Gastrocnemius medialis (tissue), 4 donors: ENCODE results near the gene COL23A1. TPM values are rescaled to one million over a fixed set of nuclear protein-coding genes. Genes with fewer than 3 reads are reported as not detected.

Experiments
- ATAC-seq, 2 donors: fragments of 150-250 bp; one replicate each; pipeline ENCODE4 v1.9.1; 2016
- DNase-seq, 2 donors: peaks; one replicate each; pipeline ENCODE4 v3.0.0-alpha.2; 2019
- H3K27ac ChIP-seq, 4 donors: fragments of 200-600 bp; sonication (generic); 1 replicate in 1 of 4; 2 replicates in 3 of 4; pipeline ENCODE4 v1.5.1; 2016 to 2018; ENCODE audit warnings: mild to moderate bottlenecking in 2 of 4, moderate library complexity in 1 of 4
- H3K27me3 ChIP-seq, 3 donors: fragments of 200-600 bp; sonication (generic) in 2 of 3; 1 replicate in 1 of 3; 2 replicates in 2 of 3; pipeline versions ENCODE4 v1.5.1 to v1.6.0; 2016 to 2019; ENCODE audit warnings: mild to moderate bottlenecking in 1 of 3, moderate library complexity in 1 of 3
- H3K36me3 ChIP-seq, 2 donors: fragments of 200-600 bp; sonication (generic) in 1 of 2; one replicate each; pipeline ENCODE4 v1.5.1; 2017 to 2018
- H3K4me1 ChIP-seq, 2 donors: fragments of 200-600 bp; sonication (generic) in 1 of 2; one replicate each; pipeline ENCODE4 v1.5.1; 2016 to 2017; ENCODE audit warnings: mild to moderate bottlenecking in 2 of 2
- H3K4me3 ChIP-seq, 4 donors: fragments of 200-600 bp; sonication (generic) in 3 of 4; 1 replicate in 1 of 4; 2 replicates in 3 of 4; pipeline ENCODE4 v1.5.1; 2016 to 2019; ENCODE audit warnings: mild to moderate bottlenecking in 2 of 4
- H3K9me3 ChIP-seq, 3 donors: fragments of 200-600 bp; sonication (generic) in 2 of 3; 1 replicate in 1 of 3; 2 replicates in 2 of 3; pipeline ENCODE4 v1.5.1; 2016 to 2019
- POLR2A ChIP-seq, 2 donors: fragments of 450-650 bp; IDR thresholded peaks; one replicate each; pipeline ENCODE4 v1.6.1; 2017; ENCODE audit warnings: antibody characterized with exemption in 2 of 2, mild to moderate bottlenecking in 2 of 2, moderate library complexity in 2 of 2
- in situ Hi-C, 4 donors: fragments of 200-750 bp; cut with MboI; loops; one replicate each; pipeline versions ENCODE4 v1.15.0 to v1.8.0; 2017; ENCODE audit warnings: low sequenced_read_pairs in 4 of 4
- intact Hi-C: fragments of 100-400 bp; cut with DNase I; formaldehyde crosslinking; loops from one replicate; pipeline ENCODE4 v1.15.1; 2023; ENCODE audit warnings: low total_unique reads
- total RNA-seq, 4 donors: library from RNA; depleted of rRNA; stranded (reverse); fragments of >200 nt; gene quantifications; one replicate each; pipeline versions ENCODE4 v1.1.0 to v1.2.3, GENCODE V29; 2016
- TF ChIP-seq, protein P1 (sequence below), 5 experiments: fragments of 450-650 bp in 3 of 5; fragments of 200-600 bp in 2 of 5; sonication (generic) in 2 of 5; IDR thresholded peaks in 4 of 5; conservative IDR thresholded peaks in 1 of 5; 1 replicate in 4 of 5; 2 replicates in 1 of 5; pipeline ENCODE4 v1.5.1; 2016 to 2019; ENCODE audit warnings: antibody characterized with exemption in 5 of 5, mild to moderate bottlenecking in 3 of 5, moderate library complexity in 3 of 5

COL23A1 gene
- total RNA-seq, 4 donors from 2014 or later = 0.62 to 1.1 (median 0.97) TPM; not detected in 1

DNA sequence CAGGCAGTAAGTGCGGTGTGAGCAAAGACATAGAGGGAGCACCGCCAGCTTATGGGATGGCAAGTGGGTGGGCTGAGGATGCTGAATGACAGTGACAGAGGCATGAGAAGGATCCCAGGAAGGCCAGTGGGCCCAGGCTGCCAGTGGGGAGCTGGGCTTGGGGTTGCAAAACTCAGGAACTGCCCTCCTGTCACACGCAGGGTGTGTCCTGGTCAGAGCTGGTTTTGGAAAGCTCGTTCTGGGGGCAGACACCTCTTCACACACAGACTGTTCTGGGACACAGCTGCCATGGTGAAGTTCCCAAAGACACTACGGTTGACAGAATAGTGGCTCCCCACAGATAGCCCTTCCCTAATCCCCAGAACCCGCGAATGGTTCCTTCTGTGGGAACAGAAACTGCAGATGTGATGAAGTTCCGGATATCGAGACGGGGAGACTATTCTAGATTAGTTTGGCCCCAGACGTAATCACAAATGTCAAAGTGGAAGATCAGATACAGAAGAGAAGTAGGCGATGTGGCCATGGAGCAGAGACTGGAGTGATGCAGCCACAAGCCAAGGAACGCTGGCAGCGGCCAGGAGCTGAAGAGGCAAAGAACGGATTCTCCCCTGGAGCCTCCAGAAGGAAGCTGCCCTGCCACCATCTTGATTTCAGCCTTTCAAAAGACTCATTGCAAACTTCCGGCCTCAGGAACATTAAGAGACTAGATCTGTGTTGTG lies 159.0 kb downstream of the COL23A1 start:
- no peaks in the 10 kb centered on the region for H3K27me3 ChIP-seq
- in situ Hi-C loops (no loop called here), intact Hi-C loops (loop anchor here (5.0 kb wide), 1 partner anchor 96 kb away; no protein-coding TSS in a partner anchor)
- H3K4me1 ChIP-seq = peaks cover 28 to 32% of the 10 kb centered on the region in 2 donors
- H3K27ac ChIP-seq = no peak overlapping the region
- H3K36me3 ChIP-seq = no peaks in the 10 kb centered on the region
- no peak for DNase-seq
- H3K4me3 ChIP-seq = no peak overlapping the region
- TF ChIP-seq POLR2A (IDR thresholded peaks at IDR 0.05) = no peak
- no peaks in the 10 kb centered on the region for H3K9me3 ChIP-seq
- ATAC-seq = no peak

DNA sequence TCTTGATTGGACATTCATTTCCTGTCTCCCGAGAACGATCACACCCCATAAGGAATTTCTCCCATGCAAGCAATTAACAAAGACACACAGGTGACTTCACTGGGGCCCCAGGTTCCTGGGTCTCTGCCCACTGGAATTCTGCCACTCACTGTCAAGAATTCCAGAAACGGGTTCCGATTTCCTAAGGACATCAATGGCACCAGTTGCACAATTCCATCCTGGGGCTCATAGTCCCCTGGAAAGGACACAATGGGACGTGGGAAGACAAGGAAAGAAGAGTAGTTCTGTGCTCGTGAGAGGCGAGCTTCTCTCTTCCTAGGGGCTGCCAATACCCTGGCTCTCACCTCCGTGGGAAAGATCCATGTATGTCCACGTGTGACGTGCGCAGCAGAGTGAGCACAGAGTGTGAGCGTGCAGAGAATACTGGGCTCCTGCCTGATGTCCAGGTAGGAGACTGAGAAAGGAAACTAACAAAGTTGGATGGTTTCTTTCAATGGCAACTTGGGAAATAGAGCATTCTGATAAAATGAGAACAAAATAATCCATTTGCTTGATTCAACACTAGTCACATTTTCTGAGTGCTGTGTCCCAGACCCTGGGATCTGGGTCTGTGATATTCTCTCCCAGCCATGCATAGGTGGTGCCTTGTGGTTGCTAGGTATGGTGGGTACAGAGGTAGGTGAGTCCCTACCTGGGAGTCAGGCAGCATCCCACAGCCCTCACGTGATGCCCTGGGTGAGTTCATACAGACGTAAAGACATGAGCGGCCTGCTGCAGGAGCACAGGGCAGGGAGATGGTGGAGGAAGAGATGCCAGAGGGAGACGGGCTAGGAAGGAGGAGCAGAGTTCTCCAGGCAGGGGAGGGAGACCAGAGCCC lies 159.8 kb downstream of the COL23A1 start:
- H3K27ac ChIP-seq = peak overlapping the region in 3 of 4 donors; percentile 91 to 98 (median 92)
- in situ Hi-C loops = no loop called here
- ATAC-seq = no peak
- H3K36me3 ChIP-seq = no peaks in the 10 kb centered on the region
- intact Hi-C loops = loop anchor here (5.0 kb wide), 1 partner anchor 97 kb away; no protein-coding TSS in a partner anchor
- no peak overlapping the region for H3K4me3 ChIP-seq
- TF ChIP-seq, protein P1, sequence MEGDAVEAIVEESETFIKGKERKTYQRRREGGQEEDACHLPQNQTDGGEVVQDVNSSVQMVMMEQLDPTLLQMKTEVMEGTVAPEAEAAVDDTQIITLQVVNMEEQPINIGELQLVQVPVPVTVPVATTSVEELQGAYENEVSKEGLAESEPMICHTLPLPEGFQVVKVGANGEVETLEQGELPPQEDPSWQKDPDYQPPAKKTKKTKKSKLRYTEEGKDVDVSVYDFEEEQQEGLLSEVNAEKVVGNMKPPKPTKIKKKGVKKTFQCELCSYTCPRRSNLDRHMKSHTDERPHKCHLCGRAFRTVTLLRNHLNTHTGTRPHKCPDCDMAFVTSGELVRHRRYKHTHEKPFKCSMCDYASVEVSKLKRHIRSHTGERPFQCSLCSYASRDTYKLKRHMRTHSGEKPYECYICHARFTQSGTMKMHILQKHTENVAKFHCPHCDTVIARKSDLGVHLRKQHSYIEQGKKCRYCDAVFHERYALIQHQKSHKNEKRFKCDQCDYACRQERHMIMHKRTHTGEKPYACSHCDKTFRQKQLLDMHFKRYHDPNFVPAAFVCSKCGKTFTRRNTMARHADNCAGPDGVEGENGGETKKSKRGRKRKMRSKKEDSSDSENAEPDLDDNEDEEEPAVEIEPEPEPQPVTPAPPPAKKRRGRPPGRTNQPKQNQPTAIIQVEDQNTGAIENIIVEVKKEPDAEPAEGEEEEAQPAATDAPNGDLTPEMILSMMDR (IDR thresholded peaks at IDR 0.05 in 4 of 5, conservative IDR thresholded peaks at IDR 0.05 in 1 of 5) = no peak
- TF ChIP-seq POLR2A (IDR thresholded peaks at IDR 0.05) = no peak
- H3K27me3 ChIP-seq = no peaks in the 10 kb centered on the region
- no peaks in the 10 kb centered on the region for H3K9me3 ChIP-seq
- H3K4me1 ChIP-seq = peaks cover 28 to 32% of the 10 kb centered on the region in 2 donors
- no peak for DNase-seq

DNA sequence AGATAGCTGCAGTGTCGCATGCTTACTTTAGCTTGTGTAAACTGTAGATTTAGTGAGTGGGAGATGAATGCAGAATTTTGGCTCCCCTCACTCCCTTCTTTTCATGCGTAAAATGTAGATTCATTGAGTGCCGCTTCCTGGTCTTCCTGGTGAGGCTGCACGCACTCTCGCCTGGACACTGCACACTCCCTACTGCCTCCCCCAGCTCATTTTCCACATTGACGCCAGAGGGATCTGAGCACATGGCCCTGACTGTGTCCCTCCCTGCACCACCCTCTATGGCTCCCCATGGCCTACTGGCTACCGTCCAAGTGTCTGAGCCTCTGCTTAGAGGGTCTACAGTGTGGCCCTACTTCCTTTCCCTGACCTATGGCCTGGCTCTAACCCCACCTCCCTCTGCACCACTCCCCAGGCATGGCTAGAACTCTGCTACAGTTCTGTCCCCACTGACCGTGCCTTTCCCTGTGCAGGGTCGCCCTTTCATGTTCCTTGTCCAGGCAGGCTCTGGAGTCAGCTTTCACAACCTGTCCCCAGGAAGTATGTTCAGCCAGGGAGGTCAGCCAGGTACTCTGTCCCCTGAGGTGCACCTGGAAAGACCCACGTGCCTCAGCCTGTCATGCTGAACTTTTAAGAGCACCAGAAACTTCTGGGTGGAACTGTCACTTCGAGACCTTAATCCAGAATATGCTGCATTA lies 160.6 kb downstream of the COL23A1 start:
- no peaks in the 10 kb centered on the region for H3K27me3 ChIP-seq
- no peaks in the 10 kb centered on the region for H3K36me3 ChIP-seq
- TF ChIP-seq, protein P1 (IDR thresholded peaks at IDR 0.05 in 4 of 5, conservative IDR thresholded peaks at IDR 0.05 in 1 of 5) = no peak
- TF ChIP-seq POLR2A (IDR thresholded peaks at IDR 0.05) = no peak
- H3K4me1 ChIP-seq = peaks cover 22 to 29% of the 10 kb centered on the region in 2 donors
- H3K4me3 ChIP-seq = no peak overlapping the region
- DNase-seq = peak in 1 of 2 donors; percentile 44
- in situ Hi-C loops = no loop called here
- H3K27ac ChIP-seq = peak overlapping the region; percentile 87 to 98 (median 92)
- intact Hi-C loops = loop anchor here (2.0 to 5.0 kb wide), 4 partner anchors 33 to 192 kb away; no protein-coding TSS in a partner anchor
- no peaks in the 10 kb centered on the region for H3K9me3 ChIP-seq
- ATAC-seq = no peak

DNA sequence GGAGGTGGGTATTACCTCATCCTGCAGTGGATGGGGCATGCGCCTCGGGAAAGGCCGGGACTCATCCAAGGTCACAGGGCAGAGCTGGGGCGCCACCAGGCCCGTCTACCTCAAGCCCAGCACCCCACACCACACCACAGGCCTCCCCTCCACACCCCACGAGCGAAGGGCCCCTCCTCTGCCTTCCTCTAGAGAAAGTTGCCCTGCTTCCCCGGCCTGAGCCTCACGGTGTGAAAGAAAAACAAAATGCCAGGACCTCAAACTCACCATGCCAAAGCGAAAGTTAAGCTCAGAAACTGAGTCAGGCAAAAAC lies 161.1 kb downstream of the COL23A1 start:
- DNase-seq (no peak), ATAC-seq (no peak)
- Histone ChIP-seq H3K27ac (peak overlapping the region; percentile 87 to 98 (median 92)), H3K4me1 (peaks cover 19 to 28% of the 10 kb centered on the region in 2 donors), H3K4me3 (no peak overlapping the region), H3K27me3 (no peaks in the 10 kb centered on the region), H3K9me3 (no peaks in the 10 kb centered on the region), H3K36me3 (no peaks in the 10 kb centered on the region)
- in situ Hi-C loops (no loop called here), intact Hi-C loops (loop anchor here (2.0 to 5.0 kb wide), 3 partner anchors 32 to 192 kb away; no protein-coding TSS in a partner anchor)
- TF ChIP-seq, protein P1 (IDR thresholded peaks at IDR 0.05 in 4 of 5, conservative IDR thresholded peaks at IDR 0.05 in 1 of 5) = no peak
- TF ChIP-seq POLR2A (IDR thresholded peaks at IDR 0.05) = no peak
